ENCODE data around the gene IL6R. TPM values are rescaled to one million over a fixed set of nuclear protein-coding genes. Genes with fewer than 3 reads are reported as not detected.

The IL6R gene
- total and polyA plus RNA-seq, 2 of the 4 experiments (the other 2 are of a cell fraction), result 5.3 to 9.5 TPM

- peaks cover 13% of the 10 kb centered on the region for H3K9me1 ChIP-seq (ENCODE audit: insufficient read depth, low read length)
- peak overlapping the region; percentile 58 for H4K91ac ChIP-seq (ENCODE audit: insufficient read depth, low read depth, low read length)
- intact Hi-C loops (cut with micrococcal nuclease), result loop anchor here (10.0 kb wide), 1 partner anchor 169 kb away; the partner anchor contains the start of gene HAX1
- no peak overlapping the region for H3K9ac ChIP-seq (ENCODE audit: low read depth, low read length)
- H3K56ac ChIP-seq (ENCODE audit: extremely low read depth, insufficient read depth, low read length), result no peak overlapping the region
- ChIA-PET POLR2A (ENCODE audit: unreplicated experiment) (interaction anchor here (0.6 kb wide), 1 partner anchor 499 kb away, joined by 3 read pairs; no protein-coding TSS in a partner anchor), CTCF (no interaction called here)
- dilution Hi-C loops (cut with HindIII; ENCODE audit: low sequenced_read_pairs, unreplicated experiment), result no loop called here
- H2BK15ac ChIP-seq (ENCODE audit: low read depth, low read length), result no peak overlapping the region; the same call in 2 of the 3 replicates
- BruUV-seq (replicated peaks), result no TSS peak
- H2BK5ac ChIP-seq (ENCODE audit: low read depth, low read length, poor library complexity, severe bottlenecking), result no peak overlapping the region
- 100% methylated on average over 5 of the region's 8 CpGs; no CpG with 5 or more reads in 1 of the 2 experiments for WGBS, 2 experiments (ENCODE audit: extremely low coverage in 2 of 2, insufficient read length in 1 of 2)
- H3K4me2 ChIP-seq (ENCODE audit: low read depth, low read length), result no peak overlapping the region
- TF ChIP-seq NFE2L2 (IDR thresholded peaks at IDR 0.05; ENCODE audit: low read depth, low read length), result no peak
- TF ChIP-seq MAZ (IDR thresholded peaks at IDR 0.05; ENCODE audit: borderline replicate concordance, low read depth, low read length), result no peak
- TF ChIP-seq CEBPB (IDR thresholded peaks at IDR 0.05; ENCODE audit: low read depth, low read length), result no peak
- no peak for TF ChIP-seq RCOR1 (IDR thresholded peaks at IDR 0.05; ENCODE audit: insufficient replicate concordance, low read length)
- TF ChIP-seq SMC3 (IDR thresholded peaks at IDR 0.05; ENCODE audit: low read depth, low read length), result no peak
- TF ChIP-seq, protein P1, sequence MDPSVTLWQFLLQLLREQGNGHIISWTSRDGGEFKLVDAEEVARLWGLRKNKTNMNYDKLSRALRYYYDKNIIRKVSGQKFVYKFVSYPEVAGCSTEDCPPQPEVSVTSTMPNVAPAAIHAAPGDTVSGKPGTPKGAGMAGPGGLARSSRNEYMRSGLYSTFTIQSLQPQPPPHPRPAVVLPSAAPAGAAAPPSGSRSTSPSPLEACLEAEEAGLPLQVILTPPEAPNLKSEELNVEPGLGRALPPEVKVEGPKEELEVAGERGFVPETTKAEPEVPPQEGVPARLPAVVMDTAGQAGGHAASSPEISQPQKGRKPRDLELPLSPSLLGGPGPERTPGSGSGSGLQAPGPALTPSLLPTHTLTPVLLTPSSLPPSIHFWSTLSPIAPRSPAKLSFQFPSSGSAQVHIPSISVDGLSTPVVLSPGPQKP (IDR thresholded peaks at IDR 0.05; ENCODE audit: borderline replicate concordance, low read depth, low read length), result no peak
- TF ChIP-seq POLR2A (IDR thresholded peaks at IDR 0.05; ENCODE audit: low read depth, low read length), result no peak
- TF ChIP-seq, protein P2, sequence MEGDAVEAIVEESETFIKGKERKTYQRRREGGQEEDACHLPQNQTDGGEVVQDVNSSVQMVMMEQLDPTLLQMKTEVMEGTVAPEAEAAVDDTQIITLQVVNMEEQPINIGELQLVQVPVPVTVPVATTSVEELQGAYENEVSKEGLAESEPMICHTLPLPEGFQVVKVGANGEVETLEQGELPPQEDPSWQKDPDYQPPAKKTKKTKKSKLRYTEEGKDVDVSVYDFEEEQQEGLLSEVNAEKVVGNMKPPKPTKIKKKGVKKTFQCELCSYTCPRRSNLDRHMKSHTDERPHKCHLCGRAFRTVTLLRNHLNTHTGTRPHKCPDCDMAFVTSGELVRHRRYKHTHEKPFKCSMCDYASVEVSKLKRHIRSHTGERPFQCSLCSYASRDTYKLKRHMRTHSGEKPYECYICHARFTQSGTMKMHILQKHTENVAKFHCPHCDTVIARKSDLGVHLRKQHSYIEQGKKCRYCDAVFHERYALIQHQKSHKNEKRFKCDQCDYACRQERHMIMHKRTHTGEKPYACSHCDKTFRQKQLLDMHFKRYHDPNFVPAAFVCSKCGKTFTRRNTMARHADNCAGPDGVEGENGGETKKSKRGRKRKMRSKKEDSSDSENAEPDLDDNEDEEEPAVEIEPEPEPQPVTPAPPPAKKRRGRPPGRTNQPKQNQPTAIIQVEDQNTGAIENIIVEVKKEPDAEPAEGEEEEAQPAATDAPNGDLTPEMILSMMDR (conservative IDR thresholded peaks at IDR 0.05; ENCODE audit: low read depth, low read length), result no peak
- TF ChIP-seq MAFK (IDR thresholded peaks at IDR 0.05; ENCODE audit: low read depth, low read length), result no peak
- no peak for TF ChIP-seq FOS (IDR thresholded peaks at IDR 0.05; ENCODE audit: low read depth, low read length)
- TF ChIP-seq CHD1 (IDR thresholded peaks at IDR 0.05; ENCODE audit: low read depth, low read length), result no peak
- TF ChIP-seq, protein P3, sequence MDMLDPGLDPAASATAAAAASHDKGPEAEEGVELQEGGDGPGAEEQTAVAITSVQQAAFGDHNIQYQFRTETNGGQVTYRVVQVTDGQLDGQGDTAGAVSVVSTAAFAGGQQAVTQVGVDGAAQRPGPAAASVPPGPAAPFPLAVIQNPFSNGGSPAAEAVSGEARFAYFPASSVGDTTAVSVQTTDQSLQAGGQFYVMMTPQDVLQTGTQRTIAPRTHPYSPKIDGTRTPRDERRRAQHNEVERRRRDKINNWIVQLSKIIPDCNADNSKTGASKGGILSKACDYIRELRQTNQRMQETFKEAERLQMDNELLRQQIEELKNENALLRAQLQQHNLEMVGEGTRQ (IDR thresholded peaks at IDR 0.05; ENCODE audit: low read depth, low read length), result no peak
- TF ChIP-seq BHLHE40 (IDR thresholded peaks at IDR 0.05; ENCODE audit: low read depth, low read length), result no peak
- no peak for TF ChIP-seq RAD21 (IDR thresholded peaks at IDR 0.05; ENCODE audit: low read length)
- no peak for TF ChIP-seq RFX5 (IDR thresholded peaks at IDR 0.05; ENCODE audit: low read depth, low read length)
- H4K20me1 ChIP-seq (ENCODE audit: insufficient read depth, low read length), result peaks cover 24% of the 10 kb centered on the region; the same call in 1 of the 2 replicates
- no peaks in the 10 kb centered on the region for H3K9me3 ChIP-seq (ENCODE audit: control insufficient read depth, insufficient read depth, low read length)
- H2AFZ ChIP-seq (replicated peaks; ENCODE audit: low read length, poor library complexity), result no peak overlapping the region
- peak overlapping the region; percentile 55 for H2AK9ac ChIP-seq (replicated peaks; ENCODE audit: low read depth, low read length, poor library complexity)
- H2AK5ac ChIP-seq (ENCODE audit: low read depth, low read length), result peak overlapping the region; percentile 83
- H3K14ac ChIP-seq (replicated peaks; ENCODE audit: low read depth, low read length), result no peak overlapping the region
- no peak for ATAC-seq (ENCODE audit: low read depth)
- no peak overlapping the region for H3K23ac ChIP-seq (ENCODE audit: low read depth, low read length)
- H3K27ac ChIP-seq (ENCODE audit: insufficient read depth, low read length), result no peak overlapping the region
- H3K4me3 ChIP-seq (ENCODE audit: insufficient read depth, low read depth, low read length), result no peak overlapping the region
- H3K4ac ChIP-seq (ENCODE audit: low read depth, low read length), result no peak overlapping the region; the same call in 1 of the 2 replicates
- H3K36me3 ChIP-seq (ENCODE audit: control insufficient read depth, insufficient read depth, low read length), result peaks cover 23% of the 10 kb centered on the region
- peak overlapping the region; percentile 46; the same call in 1 of the 2 replicates for H2BK120ac ChIP-seq (ENCODE audit: low read depth, low read length)
- no peaks in the 10 kb centered on the region for H3K79me1 ChIP-seq (ENCODE audit: low read depth in 1 of 2, low read length in 2 of 2)
- no peak overlapping the region for H3K18ac ChIP-seq (ENCODE audit: low read depth, low read length)
- no peak overlapping the region for H4K8ac ChIP-seq (ENCODE audit: low read depth in 2 of 2, low read length in 2 of 2)
- in situ Hi-C loops (cut with MboI; ENCODE audit: low sequenced_read_pairs), result no loop called here
- H3K4me1 ChIP-seq (ENCODE audit: control insufficient read depth, insufficient read depth, low read length), result peaks cover 28% of the 10 kb centered on the region
- peaks cover 13% of the 10 kb centered on the region for H3K27me3 ChIP-seq (ENCODE audit: control insufficient read depth, insufficient read depth, low read length)
- no peak for DNase-seq
- no peak overlapping the region for H4K5ac ChIP-seq (ENCODE audit: low read depth, low read length)
- no peak overlapping the region; the same call in 1 of the 2 replicates for H2BK20ac ChIP-seq (ENCODE audit: low read depth, low read length)
Measured at GRCh38 chr1:154443274-154444013, 38.3 kb downstream of the IL6R start.

Data from IMR-90 (cell line).